ENCODE measurements around the gene UFC1.
"Not testable (repeated sequence)": the region's sequence is repeated elsewhere in the genome, so short reads cannot be mapped to it uniquely, and the experiment has no call there.

The UFC1 gene

GRCh38 chr1:161153682-161154337 is at the start of gene UFC1:
Gene UFC1 (plus strand): TSS chr1:161153978. CDS start chr1:161153998, 20 bp downstream.
- DNase-seq, result peak; percentile 95

GRCh38 chr1:161106431-161106830 is 47.3 kb upstream of the UFC1 start:
- DNase-seq, result no peak

GRCh38 chr1:161111117-161111516 is 42.7 kb upstream of the UFC1 start:
- no peak for DNase-seq

GRCh38 chr1:161111527-161111926 is 42.3 kb upstream of the UFC1 start:
- no peak for DNase-seq

- DNase-seq, result no peak
These were observed 39.9 kb upstream of the UFC1 start for GRCh38 chr1:161113915-161114314.

GRCh38 chr1:161114556-161114955 is 39.2 kb upstream of the UFC1 start:
- no peak for DNase-seq

GRCh38 chr1:161115132-161115711 is 38.6 kb upstream of the UFC1 start:
- DNase-seq, result no peak

- DNase-seq, result not testable (repeated sequence)
These were observed 37.8 kb upstream of the UFC1 start for GRCh38 chr1:161115961-161116360.

GRCh38 chr1:161117759-161118581 is 35.8 kb upstream of the UFC1 start, which contains the start of the genes NIT1 and PFDN2:
Gene NIT1 (plus strand): TSS chr1:161118105. CDS start chr1:161118177, 72 bp downstream.
Gene PFDN2 (minus strand): TSS chr1:161118037. CDS start chr1:161118026, 11 bp downstream.
- DNase-seq, result peak; percentile 92

GRCh38 chr1:161119092-161119903 is 34.5 kb upstream of the UFC1 start:
- DNase-seq, result peak; percentile 75

- DNase-seq, result no peak
These were observed 32.6 kb upstream of the UFC1 start for GRCh38 chr1:161121042-161121650.

- no peak for DNase-seq
These were observed 31.9 kb upstream of the UFC1 start for GRCh38 chr1:161121834-161122233.

- DNase-seq, result no peak
These were observed 30.8 kb upstream of the UFC1 start for GRCh38 chr1:161122967-161123366.

GRCh38 chr1:161127649-161128048 is 26.1 kb upstream of the UFC1 start:
- DNase-seq, result no peak

GRCh38 chr1:161128591-161129420 is 25.0 kb upstream of the UFC1 start:
- DNase-seq, result no peak

GRCh38 chr1:161130266-161130665 is 23.5 kb upstream of the UFC1 start:
- no peak for DNase-seq

GRCh38 chr1:161131523-161132409 is 22.0 kb upstream of the UFC1 start:
- DNase-seq, result peak; percentile 59

GRCh38 chr1:161132410-161133219 is 21.2 kb upstream of the UFC1 start, which contains the start of gene DEDD:
Gene DEDD (minus strand): TSS chr1:161132667. CDS start chr1:161124462, 8,205 bp downstream.
- DNase-seq, result peak; percentile 100

- DNase-seq, result peak; percentile 66
These were observed 20.5 kb upstream of the UFC1 start for GRCh38 chr1:161133220-161133740.

Measured in NCI-H82 (cell line).